Spinal cord (tissue), 10 donors: ENCODE results near the gene NCBP2L. TPM values are rescaled to one million over a fixed set of nuclear protein-coding genes. Genes with fewer than 3 reads are reported as not detected.

Experiments
- DNase-seq, 6 donors: peaks; one replicate each; pipeline versions ENCODE4 v3.0.0 to v3.0.0-alpha.2; 2013 to 2015; ENCODE audit warnings: low spot score in 6 of 6, low read depth in 4 of 6
- H3K27ac ChIP-seq: one replicate; pipeline ENCODE4 v1.5.1; 2013; ENCODE audit warnings: low read depth, low read length, control low read depth
- H3K27me3 ChIP-seq: one replicate; pipeline ENCODE4 v1.6.1; 2013; ENCODE audit warnings: low read length; ENCODE audit not compliant: control insufficient read depth, insufficient read depth
- H3K36me3 ChIP-seq: one replicate; pipeline ENCODE4 v1.6.1; 2013; ENCODE audit warnings: low read length; ENCODE audit not compliant: control insufficient read depth, insufficient read depth
- H3K4me1 ChIP-seq: one replicate; pipeline ENCODE4 v1.6.1; 2013; ENCODE audit warnings: low read length; ENCODE audit not compliant: control insufficient read depth, insufficient read depth
- H3K4me3 ChIP-seq: one replicate; pipeline ENCODE4 v1.5.1; 2013; ENCODE audit warnings: low read depth, low read length, control low read depth
- H3K9me3 ChIP-seq: one replicate; pipeline ENCODE4 v1.6.1; 2013; ENCODE audit warnings: low read length; ENCODE audit not compliant: control insufficient read depth, insufficient read depth
- WGBS: methylation state at CpG from one replicate; pipeline ENCODE4 v1.1.5; 2013; ENCODE audit warnings: missing lambda C conversion rate; ENCODE audit not compliant: insufficient coverage; 5-methylcytosine and 5-hydroxymethylcytosine counted together
- polyA plus RNA-seq, 2 donors: library from polyadenylated mRNA; unstranded; fragments of 120-200 nt; gene quantifications; one replicate each; pipeline ENCODE4 v1.2.1, GENCODE V29; 2013; ENCODE audit not compliant: insufficient read length in 2 of 2
- total RNA-seq, 2 donors: library from RNA; depleted of rRNA in 1 of 2; stranded (reverse); fragments of 120-200 nt in 1 of 2; fragments of >200 nt in 1 of 2; gene quantifications; one replicate each; pipeline versions ENCODE4 v1.2.3 to v1.2.4, GENCODE V29; 2013 to 2014
- donor health status: healthy.

Gene NCBP2L
- total and polyA plus RNA-seq, 4 donors = 0.06 to 0.14 TPM; not detected in 2

GRCh38 chrX:107750263-107750662, 27.3 kb upstream of the NCBP2L start:
- H3K27ac ChIP-seq = no peak overlapping the region
- DNase-seq = no peak
- peaks cover 38% of the 10 kb centered on the region for H3K27me3 ChIP-seq
- no peak overlapping the region for H3K4me3 ChIP-seq
- H3K9me3 ChIP-seq = no peaks in the 10 kb centered on the region
- 92% methylated on average over 5 of the region's 6 CpGs for WGBS
- H3K4me1 ChIP-seq = peaks cover 4% of the 10 kb centered on the region
- H3K36me3 ChIP-seq = no peaks in the 10 kb centered on the region

- no peaks in the 10 kb centered on the region for H3K9me3 ChIP-seq
- 59% methylated on average over 7 of the region's 7 CpGs for WGBS
- H3K27ac ChIP-seq = no peak overlapping the region
- H3K4me1 ChIP-seq = peaks cover 4% of the 10 kb centered on the region
- no peaks in the 10 kb centered on the region for H3K36me3 ChIP-seq
- H3K27me3 ChIP-seq = peaks cover 40% of the 10 kb centered on the region
- no peak overlapping the region for H3K4me3 ChIP-seq
- DNase-seq = no peak
Measured at GRCh38 chrX:107750861-107751445, 26.6 kb upstream of the NCBP2L start.

GRCh38 chrX:107752043-107752442, 25.5 kb upstream of the NCBP2L start:
- H3K9me3 ChIP-seq = no peaks in the 10 kb centered on the region
- peak overlapping the region; percentile 3 for H3K27ac ChIP-seq
- DNase-seq = no peak
- H3K36me3 ChIP-seq = no peaks in the 10 kb centered on the region
- H3K4me1 ChIP-seq = peaks cover 9% of the 10 kb centered on the region
- H3K4me3 ChIP-seq = no peak overlapping the region
- WGBS = 92% methylated on average over 2 of the region's 3 CpGs
- H3K27me3 ChIP-seq = peaks cover 34% of the 10 kb centered on the region

- DNase-seq = no peak
- Histone ChIP-seq H3K36me3 (no peaks in the 10 kb centered on the region), H3K27me3 (peaks cover 31% of the 10 kb centered on the region), H3K27ac (no peak overlapping the region), H3K4me3 (no peak overlapping the region), H3K4me1 (peaks cover 11% of the 10 kb centered on the region), H3K9me3 (no peaks in the 10 kb centered on the region)
- 59% methylated on average over 2 of the region's 3 CpGs for WGBS
Measured at GRCh38 chrX:107752714-107753113, 24.8 kb upstream of the NCBP2L start.

- Histone ChIP-seq H3K36me3 (no peaks in the 10 kb centered on the region), H3K4me1 (peaks cover 11% of the 10 kb centered on the region), H3K9me3 (no peaks in the 10 kb centered on the region), H3K27me3 (peaks cover 26% of the 10 kb centered on the region), H3K4me3 (no peak overlapping the region), H3K27ac (no peak overlapping the region)
- 86% methylated on average over 4 of the region's 4 CpGs for WGBS
- peak in 1 of 6 donors; percentile 9 for DNase-seq
Measured at GRCh38 chrX:107753187-107753586, 24.3 kb upstream of the NCBP2L start.

GRCh38 chrX:107755721-107756120, 21.8 kb upstream of the NCBP2L start:
- 59% methylated on average over 3 of the region's 3 CpGs for WGBS
- DNase-seq = no peak
- H3K36me3 ChIP-seq = no peaks in the 10 kb centered on the region
- H3K27me3 ChIP-seq = peaks cover 32% of the 10 kb centered on the region
- H3K9me3 ChIP-seq = no peaks in the 10 kb centered on the region
- H3K27ac ChIP-seq = no peak overlapping the region
- H3K4me1 ChIP-seq = peaks cover 11% of the 10 kb centered on the region
- H3K4me3 ChIP-seq = no peak overlapping the region

- peaks cover 7% of the 10 kb centered on the region for H3K4me1 ChIP-seq
- no peaks in the 10 kb centered on the region for H3K9me3 ChIP-seq
- no peaks in the 10 kb centered on the region for H3K36me3 ChIP-seq
- peaks cover 24% of the 10 kb centered on the region for H3K27me3 ChIP-seq
- DNase-seq = no peak
- H3K27ac ChIP-seq = no peak overlapping the region
- WGBS = 80% methylated on average over 1 of the region's 5 CpGs
- no peak overlapping the region for H3K4me3 ChIP-seq
Measured at GRCh38 chrX:107758231-107758766, 19.2 kb upstream of the NCBP2L start.

- DNase-seq = no peak
- Histone ChIP-seq H3K36me3 (no peaks in the 10 kb centered on the region), H3K4me1 (peaks cover 7% of the 10 kb centered on the region), H3K4me3 (no peak overlapping the region), H3K27me3 (peaks cover 24% of the 10 kb centered on the region), H3K9me3 (no peaks in the 10 kb centered on the region), H3K27ac (no peak overlapping the region)
- WGBS = 82% methylated on average over 4 of the region's 5 CpGs
Measured at GRCh38 chrX:107760304-107761077, 17.0 kb upstream of the NCBP2L start.

- Histone ChIP-seq H3K4me3 (no peak overlapping the region), H3K9me3 (no peaks in the 10 kb centered on the region), H3K27ac (no peak overlapping the region), H3K36me3 (no peaks in the 10 kb centered on the region), H3K27me3 (peaks cover 21% of the 10 kb centered on the region), H3K4me1 (no peaks in the 10 kb centered on the region)
- DNase-seq = no peak
- WGBS = no CpG with 5 or more reads among the region's 1 CpG
Measured at GRCh38 chrX:107763647-107764046, 13.9 kb upstream of the NCBP2L start.
